ENCODE results near the gene CAMSAP3. TPM values are rescaled to one million over a fixed set of nuclear protein-coding genes. Genes with fewer than 3 reads are reported as not detected.

The CAMSAP3 gene
- total RNA-seq, 2 donors from 2014 or later = not detected

GRCh38 chr19:7661744-7662538, 66.3 kb downstream of the CAMSAP3 start:
- DNase-seq (ENCODE audit: low spot score) = no peak
- intact Hi-C loops (cut with DNase I) = no loop called here

DNA sequence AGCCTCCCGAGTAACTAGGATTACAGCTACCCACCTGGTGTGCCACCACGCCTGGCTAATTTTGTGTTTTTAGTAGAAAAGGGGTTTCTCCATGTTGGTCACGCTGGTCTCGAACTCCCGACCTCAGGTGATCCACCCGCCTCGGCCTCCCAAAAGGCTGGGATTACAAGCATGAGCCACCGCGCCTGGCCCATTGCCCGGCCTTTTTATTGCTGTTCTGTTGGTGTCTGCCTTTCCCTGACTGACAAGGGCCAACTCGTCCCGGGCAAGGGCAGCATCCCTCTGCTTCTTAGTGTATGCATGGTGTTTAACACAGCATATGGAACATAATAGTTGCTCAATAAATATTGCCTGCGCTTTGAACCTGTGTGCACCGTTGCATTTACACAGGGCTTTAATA, 67.0 kb downstream of the CAMSAP3 start:
- DNase-seq (ENCODE audit: low spot score) = no peak
- intact Hi-C loops (cut with DNase I) = no loop called here

GRCh38 chr19:7663706-7664105, 68.0 kb downstream of the CAMSAP3 start:
- intact Hi-C loops (cut with DNase I) = no loop called here
- no peak for DNase-seq (ENCODE audit: low spot score)

- no peak for DNase-seq (ENCODE audit: low spot score)
- intact Hi-C loops (cut with DNase I) = no loop called here
Observed at GRCh38 chr19:7665076-7665475, 69.4 kb downstream of the CAMSAP3 start.

Small RNAs within 50 kb of the gene (microRNA-seq; reads per million reads assigned to microRNA genes)
- gene MIR6792 (ENCODE audit: borderline microRNAs expressed in 2 of 2) = 0 reads per million in 2 donors

Other genes starting within 250 kb of the CAMSAP3 start
- gene ARHGEF18, start 246.9 kb upstream of the CAMSAP3 start, total RNA-seq = 10 to 100 TPM; 17.6 to 19.9 TPM
- 1 to 10 TPM; 2.7 to 4.1 TPM for gene PEX11G, start 106.8 kb upstream of the CAMSAP3 start, total RNA-seq
- gene ZNF358, start 79.8 kb upstream of the CAMSAP3 start, total RNA-seq = 10 to 100 TPM; 52.3 to 55.0 TPM
- gene MCOLN1, start 73.2 kb upstream of the CAMSAP3 start, total RNA-seq = 10 to 100 TPM; 23.1 to 26.1 TPM
- gene PNPLA6, start 60.1 kb upstream of the CAMSAP3 start, total RNA-seq = 10 to 100 TPM; 78.0 to 79.3 TPM
- gene XAB2, start 33.7 kb downstream of the CAMSAP3 start, total RNA-seq = 10 to 100 TPM; 19.4 to 23.0 TPM
- gene PET100, start 33.9 kb downstream of the CAMSAP3 start, total RNA-seq = 10 to 100 TPM; 65.8 TPM
- gene PCP2, start 37.9 kb downstream of the CAMSAP3 start, total RNA-seq = not detected
- gene STXBP2, start 41.2 kb downstream of the CAMSAP3 start, total RNA-seq = 10 to 100 TPM; 22.5 to 32.4 TPM
- gene RETN, start 73.2 kb downstream of the CAMSAP3 start, total RNA-seq = 1 to 10 TPM; 1.2 to 2.9 TPM
- 1 to 10 TPM; 2.2 to 3.0 TPM for gene MCEMP1, start 81.2 kb downstream of the CAMSAP3 start, total RNA-seq
- 10 to 100 TPM; 71.9 to 83.5 TPM for gene TRAPPC5, start 85.0 kb downstream of the CAMSAP3 start, total RNA-seq
- gene FCER2, start 106.3 kb downstream of the CAMSAP3 start, total RNA-seq = under 1 TPM; 0.23 to 0.71 TPM
- gene CLEC4G, start 136.2 kb downstream of the CAMSAP3 start, total RNA-seq = 1 to 10 TPM; 2.2 to 6.6 TPM
- 10 to 100 TPM; 13.4 to 23.0 TPM for gene CD209, start 151.7 kb downstream of the CAMSAP3 start, total RNA-seq
- gene CLEC4M, start 167.4 kb downstream of the CAMSAP3 start, total RNA-seq = under 1 TPM in 1 of 2 donors, not detected in 1; 0.38 TPM
- gene EVI5L, start 234.4 kb downstream of the CAMSAP3 start, total RNA-seq = 10 to 100 TPM; 14.9 to 16.0 TPM

All from posterior vena cava (tissue), 2 donors.